ENCODE results near the gene HSPA4. TPM values are rescaled to one million over a fixed set of nuclear protein-coding genes. Genes with fewer than 3 reads are reported as not detected.

The HSPA4 gene
- total and polyA plus RNA-seq, 2 of the 13 experiments (the other 11 are each of a cell fraction or from before 2014, with no cell fraction given), result 36.6 to 231 TPM

GRCh38 chr5:133032852-133033742 is 18.7 kb upstream of the HSPA4 start (continued):
- TF ChIP-seq PHF20 (CRISPR knock-in tag; IDR thresholded peaks at IDR 0.05), result no peak
- no peak for TF ChIP-seq ZNF446 (CRISPR knock-in tag; IDR thresholded peaks at IDR 0.05)
- no peak for TF ChIP-seq POLR2AphosphoS2 (IDR thresholded peaks at IDR 0.05; ENCODE audit: low read depth, low read length)
- TF ChIP-seq U2AF2 (IDR thresholded peaks at IDR 0.05; ENCODE audit: low read depth, low read length), result no peak
- TF ChIP-seq KDM1A (CRISPR knock-in tag; IDR thresholded peaks at IDR 0.05), result no peak
- no peak for TF ChIP-seq FOXM1 (CRISPR knock-in tag; IDR thresholded peaks at IDR 0.05)
- no peak for TF ChIP-seq EHMT2 (IDR thresholded peaks at IDR 0.05; ENCODE audit: borderline replicate concordance, low read depth, low read length)
- no peak for TF ChIP-seq SNAPC4 (CRISPR knock-in tag; IDR thresholded peaks at IDR 0.05)
- TF ChIP-seq TFAP4 (IDR thresholded peaks at IDR 0.05; ENCODE audit: borderline replicate concordance, low read depth), result peak; percentile 43; the same call in 1 of the 2 replicates
- TF ChIP-seq ZNF646 (CRISPR knock-in tag; IDR thresholded peaks at IDR 0.05), result no peak
- TF ChIP-seq PCBP2 (optimal IDR thresholded peaks at IDR 0.05; ENCODE audit: low read depth, low read length, poor library complexity, severe bottlenecking), result no peak
- TF ChIP-seq ZNF558 (CRISPR knock-in tag; IDR thresholded peaks at IDR 0.05; ENCODE audit: borderline replicate concordance), result no peak
- TF ChIP-seq PBX2 (CRISPR knock-in tag; IDR thresholded peaks at IDR 0.05), result no peak
- TF ChIP-seq MAFF (IDR thresholded peaks at IDR 0.05; ENCODE audit: low read depth, low read length), result no peak
- no peak for TF ChIP-seq MED8 (CRISPR knock-in tag; IDR thresholded peaks at IDR 0.05; ENCODE audit: insufficient replicate concordance)
